ENCODE data around the gene SUMO1. TPM values are rescaled to one million over a fixed set of nuclear protein-coding genes. Genes with fewer than 3 reads are reported as not detected.

SUMO1 gene
- total RNA-seq, 2 donors from 2014 or later, result 61.1 to 72.1 TPM

GRCh38 chr2:202158796-202159195 lies 79.6 kb downstream of the SUMO1 start:
- H3K36me3 Mint-ChIP-seq (ENCODE audit: low read depth), result no peaks in the 10 kb centered on the region
- no peak overlapping the region for H3K4me3 Mint-ChIP-seq
- no peaks in the 10 kb centered on the region for H3K9me3 ChIP-seq (ENCODE audit: control insufficient read depth, low read length, poor library complexity, severe bottlenecking)
- peaks cover 2% of the 10 kb centered on the region for H3K4me1 Mint-ChIP-seq
- peaks cover 42% of the 10 kb centered on the region for H3K27me3 Mint-ChIP-seq
- DNase-seq (no peak), ATAC-seq (no peak)
- H3K27ac Mint-ChIP-seq, result no peak overlapping the region

- DNase-seq (no peak), ATAC-seq (no peak)
- H3K4me3 Mint-ChIP-seq, result no peak overlapping the region
- no peaks in the 10 kb centered on the region for H3K36me3 Mint-ChIP-seq (ENCODE audit: low read depth)
- H3K27me3 Mint-ChIP-seq, result peaks cover 44% of the 10 kb centered on the region
- peaks cover 2% of the 10 kb centered on the region for H3K4me1 Mint-ChIP-seq
- H3K9me3 ChIP-seq (ENCODE audit: control insufficient read depth, low read length, poor library complexity, severe bottlenecking), result no peaks in the 10 kb centered on the region
- H3K27ac Mint-ChIP-seq, result no peak overlapping the region
These were observed 81.0 kb downstream of the SUMO1 start for GRCh38 chr2:202157211-202157990.

Other genes starting within 250 kb of the SUMO1 start
- gene FZD7, start 204.7 kb downstream of the SUMO1 start, total RNA-seq, result under 1 TPM; 0.30 to 0.31 TPM
- gene KIAA2012, start 165.3 kb downstream of the SUMO1 start, total RNA-seq, result not detected
- 100 to 1,000 TPM; 253 to 273 TPM for gene NOP58, start 27.2 kb upstream of the SUMO1 start, total RNA-seq
- 10 to 100 TPM; 11.3 to 12.4 TPM for gene BMPR2, start 137.7 kb upstream of the SUMO1 start, total RNA-seq

Measured in T-helper 17 cell (primary cell).